IMR-90 (cell line): Measurements from ENCODE around the gene EFCAB3. TPM values are rescaled to one million over a fixed set of nuclear protein-coding genes. Genes with fewer than 3 reads are reported as not detected.
"Not testable (repeated sequence)": the region's sequence is repeated elsewhere in the genome, so short reads cannot be mapped to it uniquely, and the experiment has no call there.

Experiments used
- ATAC-seq: fragments of 200-7000 bp; cut with Tn5 transposase; 2 replicates; pipeline ENCODE4 v1.9.1; 2020; ENCODE audit warnings: low read depth, mild to moderate bottlenecking, moderate library complexity
- BruUV-seq: library from RNA; stranded (reverse); fragments of 400-500 nt; replicated peaks from 2 replicates; lab custom pipeline; 2021; lab: Mats Ljungman, UMichigan
- CTCF ChIA-PET: fragments of 300-600 bp; formaldehyde crosslinking; extraction: SDS; loops from one replicate; lab custom pipeline; 2021; ENCODE audit warnings: antibody characterized with exemption; lab: Yijun Ruan, JAX
- POLR2A ChIA-PET: fragments of 300-600 bp; sonication (Branson Sonifier 250); formaldehyde crosslinking; loops from one replicate; lab custom pipeline; 2022; ENCODE audit warnings: antibody characterized with exemption; ENCODE audit not compliant: unreplicated experiment; lab: Charles Lee
- DNase-seq: peaks from one replicate; pipeline ENCODE4 v3.0.0; 2013
- H2AFZ ChIP-seq: replicated peaks from 2 replicates; pipeline ENCODE3; 2013; ENCODE audit warnings: low read length, mild to moderate bottlenecking; ENCODE audit not compliant: poor library complexity
- H2AK5ac ChIP-seq: 2 replicates; pipeline ENCODE4 v1.6.1; 2013; ENCODE audit warnings: low read depth, low read length, inconsistent platforms
- H2AK9ac ChIP-seq: replicated peaks from 2 replicates; pipeline ENCODE3; 2013; ENCODE audit warnings: mild to moderate bottlenecking, low read depth, low read length, moderate library complexity; ENCODE audit not compliant: poor library complexity
- H2BK120ac ChIP-seq: 2 replicates; pipeline ENCODE4 v1.6.1; 2013; ENCODE audit warnings: low read depth, low read length, inconsistent platforms
- H2BK15ac ChIP-seq: 3 replicates; pipeline ENCODE4 v1.6.1; 2013; ENCODE audit warnings: low read depth, low read length, inconsistent platforms
- H2BK20ac ChIP-seq: 2 replicates; pipeline ENCODE4 v1.6.1; 2013; ENCODE audit warnings: low read depth, mild to moderate bottlenecking, inconsistent platforms, low read length, moderate library complexity
- H2BK5ac ChIP-seq: 2 replicates; pipeline ENCODE4 v1.6.1; 2013; ENCODE audit warnings: mild to moderate bottlenecking, low read depth, low read length, inconsistent platforms; ENCODE audit not compliant: poor library complexity, severe bottlenecking
- H3K14ac ChIP-seq: replicated peaks from 2 replicates; pipeline ENCODE4 v1.6.1; 2013; ENCODE audit warnings: low read depth, low read length, inconsistent platforms
- H3K18ac ChIP-seq: 2 replicates; pipeline ENCODE4 v1.6.1; 2013; ENCODE audit warnings: low read depth, low read length, control low read depth
- H3K23ac ChIP-seq: 2 replicates; pipeline ENCODE4 v1.6.1; 2013; ENCODE audit warnings: low read depth, low read length, inconsistent platforms
- H3K27ac ChIP-seq: 2 replicates; pipeline ENCODE4 v1.5.1; 2013; ENCODE audit warnings: mild to moderate bottlenecking, control low read depth, low read length; ENCODE audit not compliant: insufficient read depth
- H3K27me3 ChIP-seq: 2 replicates; pipeline ENCODE4 v1.6.1; 2013; ENCODE audit warnings: low read length; ENCODE audit not compliant: control insufficient read depth, insufficient read depth
- H3K36me3 ChIP-seq: 2 replicates; pipeline ENCODE4 v1.6.1; 2013; ENCODE audit warnings: low read length, mixed read lengths; ENCODE audit not compliant: control insufficient read depth, insufficient read depth
- H3K4ac ChIP-seq: 2 replicates; pipeline ENCODE4 v1.6.1; 2013; ENCODE audit warnings: low read depth, low read length, inconsistent platforms
- H3K4me1 ChIP-seq: 2 replicates; pipeline ENCODE4 v1.6.1; 2013; ENCODE audit warnings: low read length, mixed read lengths; ENCODE audit not compliant: control insufficient read depth, insufficient read depth
- H3K4me2 ChIP-seq: 2 replicates; pipeline ENCODE4 v1.6.1; 2013; ENCODE audit warnings: low read depth, mild to moderate bottlenecking, control low read depth, low read length, moderate library complexity
- H3K4me3 ChIP-seq: 2 replicates; pipeline ENCODE4 v1.5.1; 2013; ENCODE audit warnings: low read depth, mild to moderate bottlenecking, control low read depth, low read length, moderate library complexity; ENCODE audit not compliant: insufficient read depth
- H3K56ac ChIP-seq: 2 replicates; pipeline ENCODE4 v1.6.1; 2013; ENCODE audit warnings: low read length, inconsistent platforms; ENCODE audit not compliant: insufficient read depth; ENCODE audit errors: extremely low read depth
- H3K79me1 ChIP-seq, 2 experiments: 2 replicates each; pipeline ENCODE4 v1.6.1; 2013; ENCODE audit warnings: low read length in 2 of 2, inconsistent platforms in 1 of 2, low read depth in 1 of 2
- H3K9ac ChIP-seq: 2 replicates; pipeline ENCODE4 v1.6.1; 2013; ENCODE audit warnings: low read depth, low read length, control low read depth
- H3K9me1 ChIP-seq: 2 replicates; pipeline ENCODE4 v1.6.1; 2013; ENCODE audit warnings: low read length, inconsistent platforms; ENCODE audit not compliant: insufficient read depth
- H3K9me3 ChIP-seq: 2 replicates; pipeline ENCODE4 v1.6.1; 2013; ENCODE audit warnings: low read length; ENCODE audit not compliant: control insufficient read depth, insufficient read depth
- H4K20me1 ChIP-seq: 2 replicates; pipeline ENCODE4 v1.6.1; 2013; ENCODE audit warnings: low read length, inconsistent platforms; ENCODE audit not compliant: insufficient read depth
- H4K5ac ChIP-seq: 2 replicates; pipeline ENCODE4 v1.6.1; 2013; ENCODE audit warnings: mild to moderate bottlenecking, low read depth, low read length, control low read depth
- H4K8ac ChIP-seq, 2 experiments: 2 replicates each; pipeline ENCODE4 v1.6.1; 2013; ENCODE audit warnings: low read depth in 2 of 2, low read length in 2 of 2, control low read depth in 1 of 2, inconsistent platforms in 1 of 2
- H4K91ac ChIP-seq: 2 replicates; pipeline ENCODE4 v1.6.1; 2013; ENCODE audit warnings: low read depth, low read length, inconsistent platforms; ENCODE audit not compliant: insufficient read depth
- WGBS, 2 experiments: methylation state at CpG; one replicate each; pipeline versions ENCODE4 v1.1.5 to v1.1.7; 2013; ENCODE audit warnings: missing lambda C conversion rate in 2 of 2; ENCODE audit not compliant: insufficient read length in 1 of 2; ENCODE audit errors: extremely low coverage in 2 of 2; 5-methylcytosine and 5-hydroxymethylcytosine counted together
- dilution Hi-C: fragments of 300-500 bp; cut with HindIII; formaldehyde crosslinking; loops from one replicate; pipeline ENCODE4 v1.14.3; 2018; ENCODE audit warnings: low sequenced_read_pairs; ENCODE audit not compliant: unreplicated experiment
- in situ Hi-C: fragments of 300-500 bp; cut with MboI; formaldehyde crosslinking; loops from 3 replicates; pipeline ENCODE4 v1.14.3; 2019; ENCODE audit warnings: low sequenced_read_pairs, inconsistent platforms, mixed read lengths
- intact Hi-C: fragments of 100-400 bp; cut with micrococcal nuclease; formaldehyde crosslinking; loops from 2 replicates; pipeline ENCODE4 v1.10.0; 2022
- polyA plus RNA-seq, 3 experiments: library from polyadenylated mRNA; depleted of rRNA; stranded (reverse); fragments of >200 nt; gene quantifications; 2 replicates each; pipeline ENCODE4 v1.2.3, GENCODE V29; 2012; ENCODE audit warnings: low replicate concordance in 1 of 3
- total RNA-seq: library from RNA; depleted of rRNA; stranded (reverse); fragments of >200 nt; gene quantifications from 2 replicates; pipeline ENCODE4 v1.2.3, GENCODE V29; 2012

EFCAB3 gene
- total and polyA plus RNA-seq, 2 of the 4 experiments (the other 2 are of a cell fraction) = not detected

- H2AFZ ChIP-seq, H3K4me2 ChIP-seq, DNase-seq, dilution Hi-C loops, H3K4me1 ChIP-seq, H2BK120ac ChIP-seq, H3K27ac ChIP-seq, H3K36me3 ChIP-seq, H4K5ac ChIP-seq, H3K9me1 ChIP-seq, H4K8ac ChIP-seq, H3K27me3 ChIP-seq, H4K91ac ChIP-seq, CTCF ChIA-PET, in situ Hi-C loops, H3K79me1 ChIP-seq, H4K20me1 ChIP-seq, H3K23ac ChIP-seq, H3K4me3 ChIP-seq, H3K56ac ChIP-seq, H3K18ac ChIP-seq, H2BK15ac ChIP-seq, POLR2A ChIA-PET, H3K9me3 ChIP-seq, H2BK20ac ChIP-seq, H3K14ac ChIP-seq, intact Hi-C loops, H2BK5ac ChIP-seq, BruUV-seq, H2AK9ac ChIP-seq, H3K9ac ChIP-seq, H3K4ac ChIP-seq, ATAC-seq, H2AK5ac ChIP-seq: not testable (repeated sequence)
- no CpG with 5 or more reads among the region's 3 CpGs for WGBS, 2 experiments
These were observed 73.8 kb downstream of the EFCAB3 start for GRCh38 chr17:62454111-62454510.
